Gastroesophageal sphincter (tissue), 3 donors: Measurements from ENCODE around the gene SPAG16.

ENCODE experiments used
- CTCF ChIP-seq, 4 experiments: fragments of 200-600 bp in 2 of 4; fragments of 450-650 bp in 2 of 4; sonication (generic) in 1 of 4; IDR thresholded peaks; one replicate each; pipeline ENCODE4 v1.5.1; 2017 to 2019; ENCODE audit warnings: antibody characterized with exemption in 4 of 4, mild to moderate bottlenecking in 2 of 4, moderate library complexity in 2 of 4
- POLR2A ChIP-seq, 2 donors: fragments of 450-650 bp; IDR thresholded peaks; one replicate each; pipeline ENCODE4 v1.6.1; 2017; ENCODE audit warnings: antibody characterized with exemption in 2 of 2, mild to moderate bottlenecking in 2 of 2, moderate library complexity in 1 of 2
- POLR2AphosphoS5 ChIP-seq: sonication (generic); formaldehyde crosslinking; IDR thresholded peaks from one replicate; pipeline ENCODE4 v1.6.1; 2017; ENCODE audit warnings: antibody characterized with exemption

GRCh38 chr2:214088536-214088935 is 804.3 kb downstream of the SPAG16 start:
- TF ChIP-seq CTCF (IDR thresholded peaks at IDR 0.05) = no peak
- TF ChIP-seq POLR2A (IDR thresholded peaks at IDR 0.05) = no peak
- no peak for TF ChIP-seq POLR2AphosphoS5
